HG03159 (cell line): ENCODE measurements around the gene PRAC1.
"Not testable (repeated sequence)": the region's sequence is repeated elsewhere in the genome, so short reads cannot be mapped to it uniquely, and the experiment has no call there.

Experiments
- ATAC-seq: cut with Tn5 transposase; IDR thresholded peaks from one replicate; pipeline ENCODE4 v1.9.1; 2021; ENCODE audit warnings: mild to moderate bottlenecking, moderate library complexity; ENCODE audit not compliant: unreplicated experiment

Gene PRAC1

GRCh38 chr17:48727415-48728175 is 5.3 kb upstream of the PRAC1 start:
- no peak for ATAC-seq

DNA sequence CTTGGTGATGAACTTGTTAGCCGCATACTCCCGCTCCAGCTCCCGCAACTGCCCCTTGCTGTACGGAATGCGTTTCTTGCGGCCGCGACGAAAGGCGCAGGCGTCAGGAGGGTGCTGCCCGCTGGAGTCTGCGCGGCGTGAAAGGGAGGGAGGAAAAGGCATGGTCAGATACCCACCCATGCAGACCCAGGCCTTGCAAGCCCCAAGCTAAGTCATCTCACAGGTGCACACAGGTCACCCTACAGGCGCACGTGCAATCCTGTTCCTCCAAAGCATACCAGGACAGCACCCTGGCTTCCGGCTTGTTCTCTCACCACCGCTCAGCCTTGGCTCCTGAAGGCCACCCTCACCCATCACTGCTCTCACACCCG is 4.6 kb upstream of the PRAC1 start:
- no peak for ATAC-seq

- ATAC-seq, result no peak
These were observed 4.0 kb upstream of the PRAC1 start for GRCh38 chr17:48726114-48726915.

DNA sequence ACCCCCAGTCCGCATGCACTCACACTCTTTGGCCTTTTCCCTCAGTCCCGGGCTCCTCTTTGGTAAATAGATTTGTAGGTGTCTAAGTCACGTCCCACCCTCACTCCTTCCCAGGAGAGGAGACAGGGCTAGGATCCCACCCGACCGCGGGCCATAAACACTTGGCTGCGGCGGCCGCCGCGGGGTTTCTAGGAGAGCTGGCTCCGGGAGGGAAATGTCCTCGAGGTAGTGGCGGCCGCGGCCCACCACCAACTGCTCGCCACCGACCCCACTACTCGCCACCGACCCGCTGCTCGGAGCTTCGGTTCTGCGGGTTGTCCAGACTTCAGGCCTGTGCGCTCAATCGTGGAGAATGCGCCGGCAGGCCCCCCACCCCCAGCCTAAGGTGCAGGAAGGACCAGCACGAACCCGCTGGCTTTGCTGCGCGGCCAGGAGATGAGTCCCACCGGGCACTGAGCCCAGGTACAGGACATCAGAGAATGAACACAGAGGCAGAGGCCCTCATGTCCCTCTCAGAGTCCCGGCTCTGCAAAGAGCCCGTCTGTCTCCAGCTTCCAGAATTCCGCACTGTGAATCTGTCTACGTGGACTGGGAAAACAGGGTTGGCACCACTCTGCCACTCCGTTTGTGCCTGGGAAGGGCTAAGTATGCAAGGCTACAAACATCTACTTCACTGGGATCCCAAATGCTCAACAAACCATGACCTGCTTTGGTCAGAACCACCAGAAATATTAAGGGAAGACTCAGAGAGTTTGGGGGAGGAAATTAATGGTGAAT is 3.2 kb upstream of the PRAC1 start:
- ATAC-seq, result no peak

DNA sequence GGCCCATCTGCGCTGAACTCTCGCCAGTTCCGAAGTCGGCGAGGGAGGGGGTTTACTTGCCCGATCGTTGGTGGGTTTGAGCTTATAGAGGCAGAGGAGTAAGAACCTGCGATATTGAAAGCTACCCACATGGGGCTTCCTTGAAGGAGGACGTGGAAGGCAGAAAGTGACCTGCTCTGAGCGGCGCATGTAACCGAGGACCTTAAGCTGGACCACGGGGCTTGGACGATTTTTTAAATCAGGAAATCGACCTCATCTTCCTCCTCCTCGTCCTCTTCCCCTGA is 2.6 kb upstream of the PRAC1 start:
- no peak for ATAC-seq

GRCh38 chr17:48724251-48725003 is 2.1 kb upstream of the PRAC1 start:
- no peak for ATAC-seq

DNA sequence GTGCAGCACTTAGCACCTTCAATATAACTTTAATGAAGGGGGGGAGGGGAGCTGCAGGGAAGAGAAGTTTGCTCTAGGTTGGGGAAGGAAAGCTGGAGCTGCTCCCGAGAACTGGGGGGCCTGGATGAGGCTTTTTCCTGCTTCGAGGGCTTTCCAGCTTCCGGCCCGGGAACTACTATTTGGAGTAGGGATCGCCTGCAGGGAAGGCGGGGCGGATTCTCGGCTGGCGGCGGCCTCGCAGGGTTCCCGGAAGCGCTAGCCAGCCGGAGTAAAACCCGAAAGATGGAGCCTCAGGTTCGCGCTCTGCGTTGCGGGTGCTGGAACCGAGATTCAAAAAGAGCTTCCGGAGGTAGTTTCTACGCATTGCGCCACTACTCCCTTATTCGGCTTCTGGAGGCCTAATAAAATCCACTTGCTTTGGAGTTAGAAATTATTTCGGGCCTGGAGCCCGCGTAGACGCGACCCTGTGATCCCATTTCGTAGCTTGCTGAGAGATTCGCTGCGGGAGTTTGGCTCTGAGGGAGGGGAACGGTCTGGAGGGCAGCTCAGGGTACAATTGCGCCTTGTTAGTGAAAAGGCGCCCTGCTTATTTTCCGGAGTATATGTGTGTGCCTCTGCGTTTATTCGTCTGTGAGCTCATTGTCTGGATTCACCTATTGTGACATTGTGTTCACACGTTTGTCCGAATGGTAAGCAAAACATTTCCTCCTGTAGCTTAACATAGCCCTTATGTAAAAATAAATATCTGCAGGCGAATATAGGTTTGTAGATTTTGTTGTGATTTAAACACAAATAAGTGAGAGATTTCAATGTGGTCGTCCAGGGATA is 1.3 kb upstream of the PRAC1 start:
- no peak for ATAC-seq

GRCh38 chr17:48722915-48723422 is 651 bp upstream of the PRAC1 start, which contains the start of gene PRAC2:
Gene PRAC2 (plus strand): TSS chr17:48723185. CDS start chr17:48724411, 1,226 bp downstream.
- ATAC-seq, result no peak

DNA sequence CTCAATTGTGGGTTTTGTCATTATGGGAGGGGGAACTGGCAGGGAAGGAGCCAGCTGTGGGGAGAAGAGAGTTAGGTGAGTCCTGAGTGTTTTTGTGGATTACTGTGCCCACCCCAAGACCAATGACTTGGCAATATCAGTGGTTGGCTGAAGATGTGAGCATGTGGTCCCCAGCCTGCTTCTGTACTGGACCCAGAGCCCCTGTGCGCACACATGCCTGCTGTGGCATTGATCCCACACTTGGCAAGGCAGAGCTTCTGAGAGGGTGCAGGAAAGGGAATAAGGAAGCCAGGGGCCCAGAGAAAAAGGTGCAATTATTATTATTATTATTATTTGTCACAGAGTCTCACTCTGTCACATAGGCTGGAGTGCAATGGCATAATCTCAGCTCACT is 1.3 kb downstream of the PRAC1 start:
- ATAC-seq, result no peak

DNA sequence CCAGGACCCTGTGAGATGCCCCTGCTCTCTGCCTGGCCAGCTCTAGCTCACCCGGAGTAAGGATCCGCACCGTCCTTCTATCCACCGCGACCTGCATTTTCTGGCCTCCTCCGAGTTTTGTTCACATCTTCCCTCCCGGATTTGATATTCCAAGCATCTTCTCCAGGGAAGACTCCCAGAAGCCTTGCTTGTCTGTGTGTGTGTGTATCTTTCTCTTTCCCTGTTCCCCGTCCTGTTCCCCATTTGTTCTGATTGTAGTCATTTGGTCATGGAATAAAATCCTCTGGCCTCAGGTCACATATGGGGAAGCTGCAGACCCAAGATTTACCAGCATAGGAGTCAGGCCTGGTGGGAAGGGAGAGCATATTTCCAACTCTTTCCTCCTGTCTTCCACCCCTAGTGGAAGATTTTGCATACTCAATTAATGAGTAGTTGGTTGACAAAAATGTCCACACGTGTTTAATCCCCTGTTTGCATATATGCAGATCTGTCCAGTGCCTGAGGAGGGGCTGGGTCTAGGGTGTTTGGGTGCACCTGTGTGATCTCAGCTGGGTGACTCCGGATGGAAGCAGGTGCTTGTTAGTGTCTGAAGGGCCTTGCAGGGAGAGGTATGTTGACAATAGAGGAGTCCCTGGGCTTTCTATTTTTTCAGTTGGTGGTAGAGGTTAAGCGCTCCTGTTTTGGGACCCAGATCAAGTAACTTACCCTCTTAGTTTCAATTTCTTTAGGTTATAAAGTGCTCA is 1.9 kb downstream of the PRAC1 start:
- no peak for ATAC-seq

- no peak for ATAC-seq
These were observed 2.6 kb downstream of the PRAC1 start for GRCh38 chr17:48719642-48720265.

DNA sequence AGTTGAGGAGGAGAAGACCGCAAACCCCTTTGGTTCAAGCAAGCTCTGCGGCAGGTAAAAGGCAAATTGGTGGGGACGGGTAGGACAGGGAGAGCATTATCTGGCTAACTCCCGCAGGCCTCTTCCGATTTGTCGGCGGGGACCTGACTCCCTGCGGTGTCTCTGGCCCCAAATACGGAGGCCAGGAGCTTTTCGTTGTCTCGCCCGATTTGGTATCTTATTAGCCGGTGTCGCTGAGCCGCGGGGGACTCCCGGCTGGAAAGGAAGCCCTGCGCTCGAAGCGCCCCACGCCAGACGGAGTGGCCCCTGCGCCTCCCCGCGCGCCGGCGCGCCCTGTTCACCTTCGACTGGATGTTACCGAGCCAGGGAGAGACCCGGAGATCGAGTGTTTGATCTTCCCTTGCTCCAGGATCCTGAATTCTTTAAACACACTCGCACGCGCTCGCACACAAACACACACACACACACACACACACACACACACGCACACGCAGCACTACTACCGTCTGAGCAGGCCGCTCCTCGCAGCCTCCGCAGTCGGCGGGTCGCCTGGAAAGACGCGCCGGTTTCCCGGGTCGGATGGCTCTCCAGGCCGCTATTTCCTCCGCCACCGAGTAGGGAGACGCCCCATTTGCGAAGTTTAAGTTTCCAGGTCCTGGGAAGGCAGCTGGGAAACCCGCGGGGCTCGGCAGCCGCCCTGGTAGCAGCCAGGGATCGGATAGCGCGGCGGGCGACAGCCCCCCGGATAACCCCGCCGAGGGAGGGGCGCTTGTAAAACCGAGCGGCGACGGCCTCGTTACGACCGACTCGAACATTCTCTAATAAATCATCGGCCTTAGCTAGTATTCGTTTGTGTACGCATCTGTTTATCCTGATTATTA is 3.3 kb downstream of the PRAC1 start:
- ATAC-seq, result no peak

GRCh38 chr17:48718227-48718760 is 4.0 kb downstream of the PRAC1 start:
- no peak for ATAC-seq

- ATAC-seq, result no peak
These were observed 4.7 kb downstream of the PRAC1 start for GRCh38 chr17:48717367-48718226.

DNA sequence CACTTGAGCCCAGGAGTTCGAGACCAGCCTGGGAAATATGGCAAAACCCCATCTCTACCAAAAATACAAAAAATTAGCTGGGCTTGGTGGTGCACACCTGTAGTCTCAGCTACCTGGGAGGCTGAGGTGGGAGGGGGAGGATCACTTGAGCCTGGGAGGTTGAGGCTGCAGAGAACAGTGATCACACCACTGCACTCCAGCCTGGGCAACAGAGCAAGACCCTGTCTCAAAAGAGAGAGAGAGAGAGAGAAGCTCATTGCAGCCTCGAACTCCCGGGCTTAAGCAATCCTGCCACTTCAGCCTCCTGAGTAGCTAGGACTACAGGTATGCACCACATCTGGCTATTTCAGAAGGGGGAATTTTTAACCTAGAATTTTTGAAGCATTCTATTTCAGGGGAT is 5.8 kb downstream of the PRAC1 start:
- not testable (repeated sequence) for ATAC-seq

DNA sequence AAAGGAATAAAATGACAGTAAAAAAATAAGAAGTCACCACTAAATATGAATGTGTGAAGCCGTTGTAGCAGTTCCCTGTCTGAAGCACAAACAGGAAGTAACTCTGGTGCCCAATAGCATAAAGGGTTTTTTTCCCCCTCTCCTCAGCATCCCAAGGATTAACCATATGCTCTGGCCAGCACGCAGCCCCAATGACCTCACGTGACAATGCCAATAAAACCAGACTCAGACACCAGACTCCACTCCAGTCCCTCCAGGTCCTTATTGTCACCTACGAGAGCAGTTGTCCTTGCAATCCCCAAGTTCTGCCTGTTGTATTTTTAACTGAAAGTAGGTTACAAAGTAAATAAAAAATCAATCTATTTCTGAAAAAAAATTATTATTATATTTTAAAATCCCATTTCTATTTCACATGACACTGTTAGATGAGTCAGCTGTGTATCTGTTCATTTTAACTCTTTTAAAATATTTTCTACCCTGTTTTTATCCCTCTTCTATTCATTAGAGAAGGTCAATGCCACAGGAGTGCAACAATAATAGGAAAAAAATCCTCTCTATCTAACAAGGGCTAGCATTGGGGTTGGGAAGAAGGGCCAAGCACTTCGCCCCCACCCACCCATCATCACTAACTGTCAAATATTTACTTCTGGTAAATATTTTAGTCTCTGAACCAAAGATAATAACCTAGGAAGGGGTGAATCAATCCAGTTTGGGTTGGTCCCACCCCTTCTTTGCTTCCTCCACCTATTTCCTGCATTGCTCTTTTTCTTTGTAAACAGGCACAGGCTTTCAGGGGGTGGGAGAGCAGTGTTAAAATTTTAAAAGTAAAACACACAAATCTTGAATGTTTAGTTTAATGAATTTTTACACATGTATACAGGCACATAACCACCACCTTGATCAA is 6.6 kb downstream of the PRAC1 start:
- no peak for ATAC-seq
